ENCODE results near the gene LEMD1.
"Not testable (repeated sequence)": the region's sequence is repeated elsewhere in the genome, so short reads cannot be mapped to it uniquely, and the experiment has no call there.

Gene LEMD1

DNA sequence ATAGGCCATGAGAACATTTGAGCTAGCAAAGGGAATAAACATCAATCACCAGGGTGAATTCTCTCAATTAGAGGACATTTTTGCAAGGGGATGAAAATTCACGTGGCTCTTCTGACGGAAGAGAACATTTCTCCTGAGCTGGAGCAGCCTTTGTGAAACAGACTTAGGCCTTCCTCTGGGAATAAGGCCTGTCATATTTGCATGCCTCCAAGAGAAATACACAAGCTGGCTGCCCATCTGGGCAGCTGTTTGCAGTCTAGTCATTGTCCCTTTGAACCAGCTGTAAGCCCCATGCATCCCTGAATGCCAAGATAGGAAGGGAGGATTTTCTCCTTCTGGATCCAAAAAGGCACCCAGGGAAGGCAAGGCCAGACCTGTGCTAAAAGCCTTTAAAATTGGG, 5.5 kb downstream of the LEMD1 start:
- TF ChIP-seq, protein P1, sequence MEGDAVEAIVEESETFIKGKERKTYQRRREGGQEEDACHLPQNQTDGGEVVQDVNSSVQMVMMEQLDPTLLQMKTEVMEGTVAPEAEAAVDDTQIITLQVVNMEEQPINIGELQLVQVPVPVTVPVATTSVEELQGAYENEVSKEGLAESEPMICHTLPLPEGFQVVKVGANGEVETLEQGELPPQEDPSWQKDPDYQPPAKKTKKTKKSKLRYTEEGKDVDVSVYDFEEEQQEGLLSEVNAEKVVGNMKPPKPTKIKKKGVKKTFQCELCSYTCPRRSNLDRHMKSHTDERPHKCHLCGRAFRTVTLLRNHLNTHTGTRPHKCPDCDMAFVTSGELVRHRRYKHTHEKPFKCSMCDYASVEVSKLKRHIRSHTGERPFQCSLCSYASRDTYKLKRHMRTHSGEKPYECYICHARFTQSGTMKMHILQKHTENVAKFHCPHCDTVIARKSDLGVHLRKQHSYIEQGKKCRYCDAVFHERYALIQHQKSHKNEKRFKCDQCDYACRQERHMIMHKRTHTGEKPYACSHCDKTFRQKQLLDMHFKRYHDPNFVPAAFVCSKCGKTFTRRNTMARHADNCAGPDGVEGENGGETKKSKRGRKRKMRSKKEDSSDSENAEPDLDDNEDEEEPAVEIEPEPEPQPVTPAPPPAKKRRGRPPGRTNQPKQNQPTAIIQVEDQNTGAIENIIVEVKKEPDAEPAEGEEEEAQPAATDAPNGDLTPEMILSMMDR (IDR thresholded peaks at IDR 0.05; ENCODE audit: insufficient read depth, missing control alignments), result no peak
- FAIRE-seq (peak; percentile 87), DNase-seq (ENCODE audit: insufficient read length, low spot score) (no peak)

DNA sequence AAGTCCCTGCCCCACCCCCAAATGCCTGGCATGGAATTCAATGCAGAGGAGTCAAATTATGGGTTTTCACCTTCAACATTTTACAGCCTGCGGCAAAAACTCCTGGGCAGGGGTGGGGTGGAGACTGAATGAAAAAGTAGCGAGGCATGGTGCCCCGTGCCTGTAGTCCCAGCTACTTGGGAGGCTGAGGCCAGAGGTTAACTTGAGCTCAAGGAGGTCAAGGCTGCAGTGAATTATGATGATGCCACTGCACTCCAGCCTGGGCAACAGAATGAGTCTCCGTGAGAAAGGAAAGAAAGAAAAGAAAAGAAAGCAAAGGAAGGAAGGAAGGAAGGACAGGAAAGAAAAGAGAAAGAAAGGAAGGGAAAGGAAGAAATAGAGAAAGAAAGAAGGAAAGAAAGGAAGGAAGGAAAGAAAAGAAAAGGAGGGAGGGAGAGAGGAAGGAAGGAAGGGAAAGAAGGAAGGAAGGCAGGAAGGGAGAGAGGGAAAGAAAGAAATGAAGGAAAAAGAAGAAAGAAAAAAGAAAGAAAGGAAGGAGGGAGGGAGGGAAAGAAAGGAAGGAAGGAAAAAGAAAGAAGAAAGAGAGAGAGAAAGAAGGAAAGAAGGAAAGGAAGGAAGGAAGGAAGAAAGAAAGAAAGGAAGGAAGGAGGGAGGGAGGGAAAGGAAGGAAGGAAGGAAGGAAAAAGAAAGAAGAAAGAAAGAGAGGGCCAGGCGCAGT, 11.1 kb downstream of the LEMD1 start:
- DNase-seq (ENCODE audit: insufficient read length, low spot score) (no peak), FAIRE-seq (no peak)
- TF ChIP-seq, protein P1 (IDR thresholded peaks at IDR 0.05; ENCODE audit: insufficient read depth, missing control alignments), result no peak

- FAIRE-seq, result no peak
- TF ChIP-seq, protein P1 (IDR thresholded peaks at IDR 0.05; ENCODE audit: insufficient read depth, missing control alignments), result no peak
Observed at GRCh38 chr1:205407970-205408369, 13.9 kb downstream of the LEMD1 start.

GRCh38 chr1:205406252-205406651, 15.6 kb downstream of the LEMD1 start:
- FAIRE-seq; DNase-seq (ENCODE audit: insufficient read length, low spot score): not testable (repeated sequence)

More at GRCh38 chr1:205407970-205408369, 13.9 kb downstream of the LEMD1 start:
- DNase-seq (ENCODE audit: insufficient read length, low spot score), result no peak

- DNase-seq (ENCODE audit: insufficient read length, low spot score); FAIRE-seq: not testable (repeated sequence)
Observed at GRCh38 chr1:205404484-205404883, 17.4 kb downstream of the LEMD1 start.

DNA sequence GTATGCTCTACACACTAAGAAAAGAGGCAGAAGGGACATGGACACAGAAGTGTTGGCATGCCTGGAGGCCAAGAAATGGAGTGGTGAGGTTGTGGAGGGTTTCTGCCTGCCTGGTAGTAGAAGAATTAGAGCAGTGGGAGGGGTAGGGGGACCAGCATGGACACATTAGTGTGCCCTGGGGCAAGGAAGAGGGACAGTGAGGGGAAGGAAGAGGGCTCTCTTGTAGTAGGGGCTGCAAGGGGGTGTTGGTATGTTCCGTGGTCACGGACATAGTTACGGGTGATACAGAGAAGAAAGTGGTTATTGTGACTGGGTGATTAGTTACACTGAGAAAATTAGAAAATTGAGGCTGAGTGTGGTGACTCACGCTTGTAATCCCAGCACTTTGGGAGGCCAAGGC, 23.3 kb downstream of the LEMD1 start:
- DNase-seq (ENCODE audit: insufficient read length, low spot score) (no peak), FAIRE-seq (no peak)
- TF ChIP-seq, protein P1 (IDR thresholded peaks at IDR 0.05; ENCODE audit: insufficient read depth, missing control alignments), result no peak

GRCh38 chr1:205396967-205397616, 24.8 kb downstream of the LEMD1 start:
- peak; percentile 31 for DNase-seq (ENCODE audit: insufficient read length, low spot score)
- TF ChIP-seq, protein P1 (IDR thresholded peaks at IDR 0.05; ENCODE audit: insufficient read depth, missing control alignments), result peak; percentile 96
- peak; percentile 97 for FAIRE-seq

DNA sequence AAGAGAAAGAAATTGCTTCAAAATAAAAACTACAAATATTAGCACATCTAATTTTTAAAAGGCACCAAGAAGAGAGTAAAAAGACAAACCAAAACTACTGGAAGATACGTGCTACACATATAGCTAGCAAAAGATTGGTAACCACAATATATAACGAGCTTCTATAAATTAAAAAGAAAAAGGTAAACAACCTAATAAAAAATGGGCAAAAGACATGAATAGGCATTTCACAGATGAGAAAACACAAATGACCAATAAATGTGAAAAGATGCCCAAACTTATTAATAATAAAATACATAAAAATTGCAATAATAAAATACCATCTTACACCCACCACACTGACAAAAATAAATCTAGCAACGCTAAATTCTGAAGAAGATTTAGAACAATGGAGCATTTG, 26.2 kb downstream of the LEMD1 start:
- DNase-seq (ENCODE audit: insufficient read length, low spot score) (no peak), FAIRE-seq (no peak)
- TF ChIP-seq, protein P1 (IDR thresholded peaks at IDR 0.05; ENCODE audit: insufficient read depth, missing control alignments), result no peak

All from D721Med (cell line).